ENCODE results near the gene SIM2.

The SIM2 gene

GRCh38 chr21:36744190-36744559 is 45.3 kb downstream of the SIM2 start:
- no peak for DNase-seq (ENCODE audit: low spot score)
- no peak for TF ChIP-seq CTCF (IDR thresholded peaks at IDR 0.05; ENCODE audit: extremely low read depth, missing control alignments)

- no peak for TF ChIP-seq CTCF (IDR thresholded peaks at IDR 0.05; ENCODE audit: extremely low read depth, missing control alignments)
- DNase-seq (ENCODE audit: low spot score): no peak
Observed at GRCh38 chr21:36744560-36745231, 45.8 kb downstream of the SIM2 start.

GRCh38 chr21:36745459-36745858 is 46.5 kb downstream of the SIM2 start:
- DNase-seq (ENCODE audit: low spot score): no peak
- no peak for TF ChIP-seq CTCF (IDR thresholded peaks at IDR 0.05; ENCODE audit: extremely low read depth, missing control alignments)

GRCh38 chr21:36747041-36747814 is 48.3 kb downstream of the SIM2 start:
- DNase-seq (ENCODE audit: low spot score): no peak

GRCh38 chr21:36747815-36748383 is 49.0 kb downstream of the SIM2 start:
- TF ChIP-seq CTCF (IDR thresholded peaks at IDR 0.05; ENCODE audit: extremely low read depth, missing control alignments): peak; percentile 37
- DNase-seq (ENCODE audit: low spot score): peak; percentile 84

More at GRCh38 chr21:36747041-36747814, 48.3 kb downstream of the SIM2 start:
- TF ChIP-seq CTCF (IDR thresholded peaks at IDR 0.05; ENCODE audit: extremely low read depth, missing control alignments): no peak

GRCh38 chr21:36749935-36750575 is 51.1 kb downstream of the SIM2 start:
- no peak for DNase-seq (ENCODE audit: low spot score)
- TF ChIP-seq CTCF (IDR thresholded peaks at IDR 0.05; ENCODE audit: extremely low read depth, missing control alignments): no peak

- TF ChIP-seq CTCF (IDR thresholded peaks at IDR 0.05; ENCODE audit: extremely low read depth, missing control alignments): no peak
- DNase-seq (ENCODE audit: low spot score): no peak
Observed at GRCh38 chr21:36750576-36750959, 51.7 kb downstream of the SIM2 start.

All from GM20000 (cell line).